ENCODE data around the gene VPS4B. TPM values are rescaled to one million over a fixed set of nuclear protein-coding genes. Genes with fewer than 3 reads are reported as not detected.

Gene VPS4B
- total RNA-seq, 1 experiment from 2014 or later: 59.7 TPM

DNA sequence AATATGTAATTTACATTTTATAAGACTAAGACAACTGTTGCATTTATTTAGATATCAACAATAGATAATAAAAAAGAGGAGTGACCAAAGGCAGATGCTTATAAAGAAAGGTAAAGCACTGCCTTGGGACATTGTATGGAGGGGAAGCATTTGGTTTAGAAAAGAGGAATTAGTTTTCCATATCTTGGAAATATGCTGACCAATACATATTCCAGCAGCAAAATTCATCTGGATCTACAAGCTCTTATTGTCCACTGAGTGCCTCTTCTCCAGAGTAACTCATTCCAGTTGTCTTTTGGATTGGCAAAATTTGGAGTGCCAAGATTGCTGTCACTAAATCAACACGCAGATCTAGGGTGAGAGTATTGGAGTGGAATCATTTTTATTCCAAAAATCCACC is 8.9 kb upstream of the VPS4B start:
- TF ChIP-seq EZH2 (IDR thresholded peaks at IDR 0.05; ENCODE audit: low read depth): no peak
- TF ChIP-seq CTCF (conservative IDR thresholded peaks at IDR 0.05): no peak
- intact Hi-C loops (cut with micrococcal nuclease; ENCODE audit: unreplicated experiment): loop anchor here (10.0 kb wide), 1 partner anchor 296 kb away; no protein-coding TSS in a partner anchor
- Histone ChIP-seq H3K36me3 (ENCODE audit: low read depth) (no peaks in the 10 kb centered on the region), H3K79me2 (ENCODE audit: low read depth) (no peaks in the 10 kb centered on the region), H3K27me3 (ENCODE audit: insufficient read depth, low read depth) (no peaks in the 10 kb centered on the region), H3F3A (ENCODE audit: insufficient read depth, low read depth) (peaks cover 7% of the 10 kb centered on the region; the same call in 1 of the 2 replicates), H3K4me3 (no peak overlapping the region), H3K27ac (no peak overlapping the region), H3K4me1 (replicated peaks; ENCODE audit: insufficient read depth) (peaks cover 18% of the 10 kb centered on the region), H2AFZ (no peak overlapping the region), H3K9me2 (ENCODE audit: insufficient read depth) (no peaks in the 10 kb centered on the region), H3K4me2 (no peak overlapping the region), H4K20me1 (ENCODE audit: insufficient read depth) (no peaks in the 10 kb centered on the region), H3K9me3 (ENCODE audit: insufficient read depth, low read depth) (no peaks in the 10 kb centered on the region)
- POLR2A ChIA-PET (ENCODE audit: unreplicated experiment): no interaction called here
- CTCF ChIA-PET: no interaction called here
- DNase-seq: no peak
- BruUV-seq (replicated peaks): no TSS peak

DNA sequence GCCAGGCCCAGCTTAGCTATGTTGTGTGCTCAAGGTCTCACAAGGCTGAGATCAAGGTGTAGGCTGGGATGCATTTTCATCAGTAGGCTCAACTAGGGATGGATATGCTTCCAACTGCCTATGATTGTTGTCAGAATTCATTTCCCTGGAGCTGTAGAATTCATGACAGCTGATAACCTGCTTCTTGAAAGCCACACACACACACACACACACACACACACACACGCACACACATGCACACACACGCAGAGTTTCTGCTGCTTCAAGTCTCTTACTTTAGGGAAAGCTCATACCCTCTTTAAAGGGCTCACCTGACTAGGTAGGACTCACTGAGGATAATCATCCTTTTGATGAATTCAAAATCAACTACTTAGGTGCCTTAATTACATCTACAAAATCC is 8.2 kb upstream of the VPS4B start:
- TF ChIP-seq EZH2 (IDR thresholded peaks at IDR 0.05; ENCODE audit: low read depth) (no peak), CTCF (conservative IDR thresholded peaks at IDR 0.05) (no peak)
- no peaks in the 10 kb centered on the region for H3K9me2 ChIP-seq (ENCODE audit: insufficient read depth)
- no peak overlapping the region for H3K27ac ChIP-seq
- H3K4me2 ChIP-seq: no peak overlapping the region
- peaks cover 18% of the 10 kb centered on the region for H3K4me1 ChIP-seq (replicated peaks; ENCODE audit: insufficient read depth)
- H3K4me3 ChIP-seq: no peak overlapping the region
- no peaks in the 10 kb centered on the region for H3K9me3 ChIP-seq (ENCODE audit: insufficient read depth, low read depth)
- no TSS peak for BruUV-seq (replicated peaks)
- H2AFZ ChIP-seq: no peak overlapping the region
- no peaks in the 10 kb centered on the region for H3K36me3 ChIP-seq (ENCODE audit: low read depth)
- CTCF ChIA-PET: no interaction called here
- H3K79me2 ChIP-seq (ENCODE audit: low read depth): no peaks in the 10 kb centered on the region
- no peaks in the 10 kb centered on the region for H3K27me3 ChIP-seq (ENCODE audit: insufficient read depth, low read depth)
- POLR2A ChIA-PET (ENCODE audit: unreplicated experiment): no interaction called here
- no peak for DNase-seq
- H4K20me1 ChIP-seq (ENCODE audit: insufficient read depth): no peaks in the 10 kb centered on the region
- peaks cover 7% of the 10 kb centered on the region; the same call in 1 of the 2 replicates for H3F3A ChIP-seq (ENCODE audit: insufficient read depth, low read depth)
- intact Hi-C loops (cut with micrococcal nuclease; ENCODE audit: unreplicated experiment): loop anchor here (10.0 kb wide), 1 partner anchor 296 kb away; no protein-coding TSS in a partner anchor

GRCh38 chr18:63427558-63427957 is 5.3 kb upstream of the VPS4B start:
- ChIA-PET POLR2A (ENCODE audit: unreplicated experiment) (interaction anchor here (0.6 to 0.7 kb wide), 4 partner anchors 12 to 543 kb away, joined by 3 to 4 read pairs (median 3); partner anchors contain the start of gene KDSR), CTCF (no interaction called here)
- Histone ChIP-seq H3K4me3 (no peak overlapping the region; the same call in 1 of the 2 replicates), H4K20me1 (ENCODE audit: insufficient read depth) (no peaks in the 10 kb centered on the region), H3K27ac (peak overlapping the region; percentile 93), H3K9me3 (ENCODE audit: insufficient read depth, low read depth) (no peaks in the 10 kb centered on the region), H3F3A (ENCODE audit: insufficient read depth, low read depth) (peaks cover 13% of the 10 kb centered on the region), H3K79me2 (ENCODE audit: low read depth) (no peaks in the 10 kb centered on the region), H2AFZ (no peak overlapping the region), H3K9me2 (ENCODE audit: insufficient read depth) (no peaks in the 10 kb centered on the region), H3K36me3 (ENCODE audit: low read depth) (no peaks in the 10 kb centered on the region), H3K27me3 (ENCODE audit: insufficient read depth, low read depth) (no peaks in the 10 kb centered on the region), H3K4me1 (replicated peaks; ENCODE audit: insufficient read depth) (peaks cover 26% of the 10 kb centered on the region), H3K4me2 (peak overlapping the region; percentile 58)
- peak; percentile 64 to 99 for DNase-seq
- intact Hi-C loops (cut with micrococcal nuclease; ENCODE audit: unreplicated experiment): loop anchor here (1.0 to 10.0 kb wide), 3 partner anchors 27 to 547 kb away; partner anchors contain the start of genes KDSR and SERPINB8
- no TSS peak for BruUV-seq (replicated peaks)
- TF ChIP-seq EZH2 (IDR thresholded peaks at IDR 0.05; ENCODE audit: low read depth) (no peak), CTCF (conservative IDR thresholded peaks at IDR 0.05) (no peak)

Data from PC-9 (cell line).